Progenitor cell of endocrine pancreas (in vitro differentiated cells): ENCODE data around the gene VEGFB. TPM values are rescaled to one million over a fixed set of nuclear protein-coding genes. Genes with fewer than 3 reads are reported as not detected.

Source experiments
- DNase-seq: peaks from one replicate; pipeline ENCODE4 v3.0.0; 2021; ENCODE audit warnings: low spot score; ENCODE audit not compliant: unreplicated experiment
- H3K27ac Mint-ChIP-seq: 2 replicates; pipeline ENCODE4 v1.8.0; 2021; ENCODE audit warnings: mild to moderate bottlenecking, moderate library complexity, mixed read lengths
- H3K27me3 Mint-ChIP-seq: 2 replicates; pipeline ENCODE4 v1.8.0; 2021; ENCODE audit warnings: mixed read lengths
- H3K36me3 Mint-ChIP-seq: 2 replicates; pipeline ENCODE4 v1.8.0; 2022; ENCODE audit warnings: mixed read lengths; ENCODE audit not compliant: insufficient read depth
- H3K4me1 Mint-ChIP-seq: 2 replicates; pipeline ENCODE4 v1.8.0; 2021; ENCODE audit warnings: low read depth, mixed read lengths
- H3K4me3 Mint-ChIP-seq: 2 replicates; pipeline ENCODE4 v1.8.0; 2021; ENCODE audit warnings: low read depth, mild to moderate bottlenecking, moderate library complexity, mixed read lengths
- H3K9me3 Mint-ChIP-seq: 2 replicates; pipeline ENCODE4 v1.8.0; 2021; ENCODE audit warnings: low read depth, mixed read lengths
- total RNA-seq: library from RNA; stranded (reverse); gene quantifications from 2 replicates; pipeline ENCODE4 v1.2.1, GENCODE V29; 2021
- TF ChIP-seq, protein P1 (sequence below): fragments of 200-600 bp; sonication (generic); IDR thresholded peaks from one replicate; pipeline ENCODE4 v1.5.0; 2021; ENCODE audit warnings: antibody characterized with exemption, mild to moderate bottlenecking; ENCODE audit not compliant: unreplicated experiment

VEGFB gene
- total RNA-seq, 1 donor from 2014 or later, result 68.2 TPM

DNA sequence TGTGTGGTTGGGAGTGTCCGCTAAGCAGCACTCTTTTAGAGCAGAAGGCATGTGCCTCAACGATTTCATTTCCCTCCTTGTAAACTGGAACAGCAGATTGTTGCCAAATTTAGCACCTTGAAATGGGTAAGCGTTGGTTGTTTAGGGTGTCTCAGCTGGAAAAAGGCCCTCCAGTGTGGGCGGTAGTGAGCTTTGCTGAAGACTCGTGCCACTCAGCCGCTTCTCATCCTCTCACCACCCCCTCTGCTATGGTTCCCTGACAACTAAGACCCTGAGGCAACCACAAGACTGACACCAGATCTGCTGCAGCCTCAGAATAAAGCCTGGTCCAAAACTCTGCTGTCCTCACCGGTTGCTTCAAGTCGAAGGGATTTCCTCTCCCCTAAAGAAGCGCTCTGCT lies 37.8 kb upstream of the VEGFB start:
- Mint-ChIP-seq H3K36me3 (peaks cover 34% of the 10 kb centered on the region), H3K9me3 (no peaks in the 10 kb centered on the region), H3K27me3 (no peaks in the 10 kb centered on the region), H3K4me3 (no peak overlapping the region), H3K27ac (no peak overlapping the region), H3K4me1 (no peaks in the 10 kb centered on the region)
- TF ChIP-seq, protein P1, sequence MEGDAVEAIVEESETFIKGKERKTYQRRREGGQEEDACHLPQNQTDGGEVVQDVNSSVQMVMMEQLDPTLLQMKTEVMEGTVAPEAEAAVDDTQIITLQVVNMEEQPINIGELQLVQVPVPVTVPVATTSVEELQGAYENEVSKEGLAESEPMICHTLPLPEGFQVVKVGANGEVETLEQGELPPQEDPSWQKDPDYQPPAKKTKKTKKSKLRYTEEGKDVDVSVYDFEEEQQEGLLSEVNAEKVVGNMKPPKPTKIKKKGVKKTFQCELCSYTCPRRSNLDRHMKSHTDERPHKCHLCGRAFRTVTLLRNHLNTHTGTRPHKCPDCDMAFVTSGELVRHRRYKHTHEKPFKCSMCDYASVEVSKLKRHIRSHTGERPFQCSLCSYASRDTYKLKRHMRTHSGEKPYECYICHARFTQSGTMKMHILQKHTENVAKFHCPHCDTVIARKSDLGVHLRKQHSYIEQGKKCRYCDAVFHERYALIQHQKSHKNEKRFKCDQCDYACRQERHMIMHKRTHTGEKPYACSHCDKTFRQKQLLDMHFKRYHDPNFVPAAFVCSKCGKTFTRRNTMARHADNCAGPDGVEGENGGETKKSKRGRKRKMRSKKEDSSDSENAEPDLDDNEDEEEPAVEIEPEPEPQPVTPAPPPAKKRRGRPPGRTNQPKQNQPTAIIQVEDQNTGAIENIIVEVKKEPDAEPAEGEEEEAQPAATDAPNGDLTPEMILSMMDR, result no peak
- no peak for DNase-seq

DNA sequence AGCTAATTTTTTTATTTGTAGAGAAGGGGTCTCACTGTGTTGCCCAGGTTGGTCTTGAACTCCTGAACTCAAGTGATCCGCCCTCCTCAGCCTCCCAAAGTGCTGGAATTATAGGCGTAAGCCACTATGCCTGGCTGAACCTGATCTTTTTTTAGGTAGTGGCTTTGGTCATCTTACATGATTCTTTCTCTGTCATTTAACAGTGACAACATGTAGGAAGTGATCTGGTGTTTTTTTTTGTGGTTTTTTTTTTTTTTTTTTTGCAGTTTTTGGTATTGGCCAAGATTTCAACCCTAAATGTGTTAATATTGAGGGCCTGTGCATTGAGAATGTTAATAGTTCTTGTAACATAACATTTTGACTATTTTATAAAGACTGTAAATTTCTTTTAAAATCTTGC lies 35.9 kb upstream of the VEGFB start:
- no peaks in the 10 kb centered on the region for H3K9me3 Mint-ChIP-seq
- no peak overlapping the region for H3K4me3 Mint-ChIP-seq
- H3K4me1 Mint-ChIP-seq, result no peaks in the 10 kb centered on the region
- H3K27ac Mint-ChIP-seq, result no peak overlapping the region
- peaks cover 42% of the 10 kb centered on the region for H3K36me3 Mint-ChIP-seq
- H3K27me3 Mint-ChIP-seq, result no peaks in the 10 kb centered on the region
- TF ChIP-seq, protein P1, result no peak
- no peak for DNase-seq

- peaks cover 32% of the 10 kb centered on the region for H3K36me3 Mint-ChIP-seq
- no peaks in the 10 kb centered on the region for H3K27me3 Mint-ChIP-seq
- no peak overlapping the region for H3K4me3 Mint-ChIP-seq
- no peak overlapping the region for H3K27ac Mint-ChIP-seq
- H3K4me1 Mint-ChIP-seq, result no peaks in the 10 kb centered on the region
- TF ChIP-seq, protein P1, result no peak
- no peaks in the 10 kb centered on the region for H3K9me3 Mint-ChIP-seq
- no peak for DNase-seq
Measured at GRCh38 chr11:64201543-64201942, 32.8 kb upstream of the VEGFB start.

DNA sequence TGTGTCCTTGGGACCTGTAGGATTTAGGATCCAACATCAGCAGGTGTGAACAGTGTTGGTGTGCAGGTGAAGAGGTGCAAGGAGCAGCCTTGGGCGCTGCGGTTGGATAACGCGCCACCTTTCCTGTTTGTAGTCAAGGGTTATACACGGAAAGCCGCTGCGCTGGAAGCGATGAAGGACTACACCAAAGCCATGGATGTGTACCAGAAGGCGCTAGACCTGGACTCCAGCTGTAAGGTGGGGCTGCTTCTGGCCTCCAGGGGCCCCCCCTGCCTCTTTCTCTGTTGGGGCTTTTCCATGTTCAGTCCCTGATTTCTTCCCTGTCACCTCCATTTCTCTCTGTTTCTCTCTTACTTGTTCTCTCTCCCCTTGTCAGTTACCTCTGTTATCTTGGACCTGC lies 31.4 kb upstream of the VEGFB start:
- no peaks in the 10 kb centered on the region for H3K9me3 Mint-ChIP-seq
- DNase-seq, result no peak
- H3K4me1 Mint-ChIP-seq, result no peaks in the 10 kb centered on the region
- H3K36me3 Mint-ChIP-seq, result peaks cover 26% of the 10 kb centered on the region
- no peaks in the 10 kb centered on the region for H3K27me3 Mint-ChIP-seq
- TF ChIP-seq, protein P1, result no peak
- no peak overlapping the region for H3K4me3 Mint-ChIP-seq
- no peak overlapping the region for H3K27ac Mint-ChIP-seq

DNA sequence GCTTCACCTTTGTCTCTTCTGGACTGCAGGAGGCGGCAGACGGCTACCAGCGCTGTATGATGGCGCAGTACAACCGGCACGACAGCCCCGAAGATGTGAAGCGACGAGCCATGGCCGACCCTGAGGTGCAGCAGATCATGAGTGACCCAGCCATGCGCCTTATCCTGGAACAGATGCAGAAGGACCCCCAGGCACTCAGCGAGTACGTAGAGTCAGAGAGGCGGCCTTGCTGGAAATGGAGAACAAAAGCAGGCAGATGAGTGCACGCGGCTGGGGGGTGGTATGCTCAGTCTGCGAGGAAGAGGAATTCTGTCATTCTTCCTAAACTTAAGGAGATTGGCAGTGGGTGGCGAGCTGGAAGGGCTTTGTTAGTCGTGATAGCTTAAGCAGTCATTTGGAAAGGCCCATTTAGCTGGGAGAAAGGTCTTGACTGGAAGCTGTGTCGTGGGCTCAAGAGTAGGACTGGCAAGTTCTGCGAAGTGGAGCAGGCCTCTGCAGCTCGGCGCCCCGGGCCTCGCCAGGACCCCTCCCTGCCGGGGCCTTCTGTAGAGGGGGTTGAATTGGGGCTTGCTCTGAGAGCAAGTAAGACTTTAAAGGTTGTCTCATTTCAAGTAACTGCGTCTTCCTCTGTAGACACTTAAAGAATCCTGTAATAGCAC lies 30.8 kb upstream of the VEGFB start:
- Mint-ChIP-seq H3K36me3 (peaks cover 26% of the 10 kb centered on the region), H3K4me1 (no peaks in the 10 kb centered on the region), H3K27ac (no peak overlapping the region), H3K4me3 (no peak overlapping the region), H3K27me3 (no peaks in the 10 kb centered on the region), H3K9me3 (no peaks in the 10 kb centered on the region)
- DNase-seq, result no peak
- TF ChIP-seq, protein P1, result no peak
